A673 (cell line): ENCODE measurements around the gene GNB2. TPM values are rescaled to one million over a fixed set of nuclear protein-coding genes. Genes with fewer than 3 reads are reported as not detected.

Experiments
- BruUV-seq: library from RNA; stranded (reverse); fragments of 400-500 nt; replicated peaks from 2 replicates; lab custom pipeline; 2021; lab: Mats Ljungman, UMichigan
- CTCF ChIA-PET: fragments of 300-600 bp; sonication (Branson Sonifier 250); formaldehyde crosslinking; loops from one replicate; lab custom pipeline; 2022; ENCODE audit warnings: antibody characterized with exemption; lab: Charles Lee
- POLR2A ChIA-PET: fragments of 300-600 bp; sonication (Branson Sonifier 250); formaldehyde crosslinking; loops from one replicate; lab custom pipeline; 2022; ENCODE audit warnings: antibody characterized with exemption; ENCODE audit not compliant: low non-redundant PET; lab: Charles Lee
- DNase-seq: peaks from one replicate; pipeline ENCODE4 v3.0.0-alpha.2; 2015; ENCODE audit warnings: low spot score
- H3K27ac ChIP-seq: fragments of 200-600 bp; sonication (generic); 2 replicates; pipeline ENCODE4 v1.5.1; 2016; ENCODE audit warnings: mixed run types, low read depth, mild to moderate bottlenecking, mixed read lengths, antibody characterized with exemption, low read length; ENCODE audit not compliant: poor library complexity, severe bottlenecking
- H3K27me3 ChIP-seq: fragments of 200-600 bp; sonication (generic); replicated peaks from 2 replicates; pipeline ENCODE4 v1.6.1; 2017; ENCODE audit warnings: mixed run types, low read depth, mild to moderate bottlenecking, mixed read lengths, antibody characterized with exemption, low read length; ENCODE audit not compliant: insufficient read depth, poor library complexity
- H3K36me3 ChIP-seq: fragments of 200-600 bp; sonication (generic); 2 replicates; pipeline ENCODE4 v1.6.1; 2016; ENCODE audit warnings: mixed run types, mild to moderate bottlenecking, mixed read lengths, antibody characterized with exemption, low read length; ENCODE audit not compliant: insufficient read depth, poor library complexity, severe bottlenecking
- H3K4me1 ChIP-seq: fragments of 200-600 bp; sonication (generic); 2 replicates; pipeline ENCODE4 v1.6.1; 2017; ENCODE audit warnings: mixed run types, mild to moderate bottlenecking, mixed read lengths, antibody characterized with exemption, low read length; ENCODE audit not compliant: insufficient read depth, poor library complexity, severe bottlenecking
- H3K4me3 ChIP-seq: fragments of 200-600 bp; sonication (generic); 2 replicates; pipeline ENCODE4 v1.5.1; 2016; ENCODE audit warnings: low read depth, mixed run types, mild to moderate bottlenecking, mixed read lengths, low read length; ENCODE audit not compliant: poor library complexity, severe bottlenecking
- H3K9me3 ChIP-seq: fragments of 200-600 bp; sonication (generic); 2 replicates; pipeline ENCODE4 v1.6.1; 2016; ENCODE audit warnings: mixed run types, low read depth, mild to moderate bottlenecking, mixed read lengths, antibody characterized with exemption, low read length; ENCODE audit not compliant: poor library complexity, severe bottlenecking
- CTCF ChIP-seq: fragments of 300-800, 200-600 bp; sonication (generic); conservative IDR thresholded peaks from 2 replicates; pipeline ENCODE4 v1.5.1; 2017; ENCODE audit warnings: low read depth, mild to moderate bottlenecking, antibody characterized with exemption, low read length, moderate library complexity, mixed read lengths
- EZH2 ChIP-seq: fragments of 200-600 bp; sonication (generic); IDR thresholded peaks from 2 replicates; pipeline ENCODE4 v1.6.1; 2017; ENCODE audit warnings: borderline replicate concordance, low read depth, mild to moderate bottlenecking, mixed read lengths, antibody characterized with exemption, low read length; ENCODE audit not compliant: poor library complexity, severe bottlenecking
- intact Hi-C: fragments of 100-400 bp; cut with micrococcal nuclease; formaldehyde crosslinking; loops from one replicate; pipeline ENCODE4 v1.10.0; 2022; ENCODE audit not compliant: unreplicated experiment
- total RNA-seq: library from RNA; stranded (reverse); gene quantifications from 2 replicates; pipeline ENCODE4 v1.2.3, GENCODE V29; 2021

GNB2 gene
- total RNA-seq, 1 experiment from 2014 or later: 225 TPM

GRCh38 chr7:100726996-100727761 lies 53.6 kb downstream of the GNB2 start:
- Histone ChIP-seq H3K9me3 (no peaks in the 10 kb centered on the region), H3K4me3 (no peak overlapping the region), H3K4me1 (no peaks in the 10 kb centered on the region), H3K36me3 (no peaks in the 10 kb centered on the region), H3K27me3 (peaks cover 8% of the 10 kb centered on the region), H3K27ac (no peak overlapping the region)
- intact Hi-C loops: no loop called here
- POLR2A ChIA-PET: no interaction called here
- CTCF ChIA-PET: no interaction called here
- TF ChIP-seq EZH2 (no peak), CTCF (no peak)
- BruUV-seq: no TSS peak
- no peak for DNase-seq

- CTCF ChIA-PET: interaction anchor here (0.7 kb wide), 1 partner anchor 26 kb away, joined by 3 read pairs; no protein-coding TSS in a partner anchor
- no peak overlapping the region for H3K27ac ChIP-seq
- intact Hi-C loops: no loop called here
These were observed 54.7 kb downstream of the GNB2 start for GRCh38 chr7:100728196-100728595.

More at GRCh38 chr7:100728196-100728595, 54.7 kb downstream of the GNB2 start:
- POLR2A ChIA-PET: no interaction called here
- no peak for DNase-seq
- Histone ChIP-seq H3K4me1 (no peaks in the 10 kb centered on the region), H3K9me3 (no peaks in the 10 kb centered on the region), H3K27me3 (peaks cover under 1% of the 10 kb centered on the region), H3K36me3 (no peaks in the 10 kb centered on the region), H3K4me3 (no peak overlapping the region)
- TF ChIP-seq CTCF (no peak), EZH2 (no peak)
- no TSS peak for BruUV-seq

Other genes starting within 250 kb of the GNB2 start
- gene ZCWPW1, start 245.0 kb upstream of the GNB2 start, total RNA-seq: 0.45 and 1.1 TPM in 2 replicates
- 65.3 and 85.9 TPM in 2 replicates for gene MEPCE, start 243.9 kb upstream of the GNB2 start, total RNA-seq
- gene PPP1R35, start 237.2 kb upstream of the GNB2 start, total RNA-seq: 27.3 and 37.3 TPM in 2 replicates
- gene SPACDR, start 209.5 kb upstream of the GNB2 start, total RNA-seq: 2.9 and 3.9 TPM in 2 replicates
- gene TSC22D4, start 194.5 kb upstream of the GNB2 start, total RNA-seq: 69.0 and 71.0 TPM in 2 replicates
- 1.3 and 3.2 TPM in 2 replicates for gene NYAP1, start 189.8 kb upstream of the GNB2 start, total RNA-seq
- 12.8 and 15.3 TPM in 2 replicates for gene AGFG2, start 134.5 kb upstream of the GNB2 start, total RNA-seq
- 1.7 and 2.8 TPM in 2 replicates for gene SAP25, start 99.8 kb upstream of the GNB2 start, total RNA-seq
- 42.4 and 50.4 TPM in 2 replicates for gene LRCH4, start 87.6 kb upstream of the GNB2 start, total RNA-seq
- 0.44 and 0.75 TPM in 2 replicates for gene FBXO24, start 87.4 kb upstream of the GNB2 start, total RNA-seq
- 45.0 and 70.1 TPM in 2 replicates for gene PCOLCE, start 71.4 kb upstream of the GNB2 start, total RNA-seq
- 17.3 and 24.8 TPM in 2 replicates for gene MOSPD3, start 61.2 kb upstream of the GNB2 start, total RNA-seq
- gene TFR2, start 32.2 kb upstream of the GNB2 start, total RNA-seq: 1.4 and 2.0 TPM in 2 replicates
- 0.31 TPM in 1 of 2 replicates, not detected in the other for gene ACTL6B, start 17.3 kb upstream of the GNB2 start, total RNA-seq
- 47.4 and 51.9 TPM in 2 replicates for gene GIGYF1, start 20.5 kb downstream of the GNB2 start, total RNA-seq
- 68.8 and 72.6 TPM in 2 replicates for gene POP7, start 32.4 kb downstream of the GNB2 start, total RNA-seq
- gene EPO, start 46.7 kb downstream of the GNB2 start, total RNA-seq: 0.21 TPM in 1 of 2 replicates, not detected in the other
- gene ZAN, start 59.9 kb downstream of the GNB2 start, total RNA-seq: not detected in 2 replicates
- gene EPHB4, start 153.8 kb downstream of the GNB2 start, total RNA-seq: 90.4 and 92.6 TPM in 2 replicates
- 23.8 and 26.1 TPM in 2 replicates for gene SLC12A9, start 179.0 kb downstream of the GNB2 start, total RNA-seq
- 114 and 140 TPM in 2 replicates for gene TRIP6, start 193.6 kb downstream of the GNB2 start, total RNA-seq
- 257 and 277 TPM in 2 replicates for gene SRRT, start 201.4 kb downstream of the GNB2 start, total RNA-seq
- 4.7 and 5.0 TPM in 2 replicates for gene UFSP1, start 216.0 kb downstream of the GNB2 start, total RNA-seq
- 0.52 and 0.87 TPM in 2 replicates for gene ACHE, start 222.1 kb downstream of the GNB2 start, total RNA-seq